ENCODE data around the gene GPR156. TPM values are rescaled to one million over a fixed set of nuclear protein-coding genes. Genes with fewer than 3 reads are reported as not detected.

The GPR156 gene
- total RNA-seq, 2 experiments from 2014 or later: not detected

- Mint-ChIP-seq H3K27me3 (ENCODE audit: low read depth) (peaks cover 10% of the 10 kb centered on the region), H3K4me1 (ENCODE audit: low read depth) (no peaks in the 10 kb centered on the region), H3K27ac (no peak overlapping the region), H3K4me3 (no peak overlapping the region), H3K36me3 (ENCODE audit: low read depth) (no peaks in the 10 kb centered on the region), H3K9me3 (ENCODE audit: insufficient read depth) (no peaks in the 10 kb centered on the region)
- DNase-seq (no peak), ATAC-seq (no peak)
- ChIA-PET POLR2A (no interaction called here), CTCF (no interaction called here)
Observed at GRCh38 chr3:120212505-120212904, 72.5 kb downstream of the GPR156 start.

GRCh38 chr3:120209425-120209824 is 75.6 kb downstream of the GPR156 start:
- Mint-ChIP-seq H3K27me3 (ENCODE audit: low read depth) (peaks cover 10% of the 10 kb centered on the region), H3K36me3 (ENCODE audit: low read depth) (no peaks in the 10 kb centered on the region), H3K4me3 (no peak overlapping the region), H3K27ac (no peak overlapping the region), H3K4me1 (ENCODE audit: low read depth) (no peaks in the 10 kb centered on the region), H3K9me3 (ENCODE audit: insufficient read depth) (no peaks in the 10 kb centered on the region)
- no peak for ATAC-seq
- DNase-seq: no peak
- POLR2A ChIA-PET: no interaction called here
- CTCF ChIA-PET: no interaction called here

GRCh38 chr3:120204338-120204737 is 80.7 kb downstream of the GPR156 start:
- H3K27me3 Mint-ChIP-seq (ENCODE audit: low read depth): no peaks in the 10 kb centered on the region
- POLR2A ChIA-PET: no interaction called here
- no peaks in the 10 kb centered on the region for H3K4me1 Mint-ChIP-seq (ENCODE audit: low read depth)
- H3K9me3 Mint-ChIP-seq (ENCODE audit: insufficient read depth): no peaks in the 10 kb centered on the region
- ATAC-seq (no peak), DNase-seq (no peak)
- H3K4me3 Mint-ChIP-seq: no peak overlapping the region
- no peak overlapping the region for H3K27ac Mint-ChIP-seq
- CTCF ChIA-PET: no interaction called here
- no peaks in the 10 kb centered on the region for H3K36me3 Mint-ChIP-seq (ENCODE audit: low read depth)

- CTCF ChIA-PET: no interaction called here
- Mint-ChIP-seq H3K4me1 (ENCODE audit: low read depth) (no peaks in the 10 kb centered on the region), H3K27ac (no peak overlapping the region), H3K36me3 (ENCODE audit: low read depth) (no peaks in the 10 kb centered on the region), H3K27me3 (ENCODE audit: low read depth) (no peaks in the 10 kb centered on the region), H3K4me3 (no peak overlapping the region), H3K9me3 (ENCODE audit: insufficient read depth) (no peaks in the 10 kb centered on the region)
- POLR2A ChIA-PET: no interaction called here
- DNase-seq (no peak), ATAC-seq (no peak)
Observed at GRCh38 chr3:120203621-120204020, 81.4 kb downstream of the GPR156 start.

GRCh38 chr3:120203016-120203415 is 82.0 kb downstream of the GPR156 start:
- ChIA-PET CTCF (no interaction called here), POLR2A (no interaction called here)
- ATAC-seq (no peak), DNase-seq (no peak)
- Mint-ChIP-seq H3K36me3 (ENCODE audit: low read depth) (no peaks in the 10 kb centered on the region), H3K27me3 (ENCODE audit: low read depth) (no peaks in the 10 kb centered on the region), H3K4me1 (ENCODE audit: low read depth) (no peaks in the 10 kb centered on the region), H3K9me3 (ENCODE audit: insufficient read depth) (no peaks in the 10 kb centered on the region), H3K27ac (no peak overlapping the region), H3K4me3 (no peak overlapping the region)

- no peaks in the 10 kb centered on the region for H3K4me1 Mint-ChIP-seq (ENCODE audit: low read depth)
- no peaks in the 10 kb centered on the region for H3K9me3 Mint-ChIP-seq (ENCODE audit: insufficient read depth)
- no peaks in the 10 kb centered on the region for H3K36me3 Mint-ChIP-seq (ENCODE audit: low read depth)
- H3K4me3 Mint-ChIP-seq: no peak overlapping the region
- ChIA-PET CTCF (no interaction called here), POLR2A (no interaction called here)
- ATAC-seq (no peak), DNase-seq (no peak)
- no peaks in the 10 kb centered on the region for H3K27me3 Mint-ChIP-seq (ENCODE audit: low read depth)
- H3K27ac Mint-ChIP-seq: no peak overlapping the region
Observed at GRCh38 chr3:120202363-120202762, 82.7 kb downstream of the GPR156 start.

- CTCF ChIA-PET: interaction anchor here (1.2 kb wide), 1 partner anchor 216 kb away, joined by 4 read pairs; no protein-coding TSS in a partner anchor
- no peak for ATAC-seq
Observed at GRCh38 chr3:120200493-120201235, 84.4 kb downstream of the GPR156 start.

GRCh38 chr3:120198305-120198878 is 86.6 kb downstream of the GPR156 start:
- DNase-seq (no peak), ATAC-seq (no peak)
- H3K27ac Mint-ChIP-seq: no peak overlapping the region
- no peaks in the 10 kb centered on the region for H3K9me3 Mint-ChIP-seq (ENCODE audit: insufficient read depth)
- H3K27me3 Mint-ChIP-seq (ENCODE audit: low read depth): no peaks in the 10 kb centered on the region
- POLR2A ChIA-PET: no interaction called here
- CTCF ChIA-PET: interaction anchor here (2.0 to 2.6 kb wide), 2 partner anchors 219 to 307 kb away, joined by 5 to 10 read pairs; no protein-coding TSS in a partner anchor
- H3K4me3 Mint-ChIP-seq: no peak overlapping the region
- no peaks in the 10 kb centered on the region for H3K4me1 Mint-ChIP-seq (ENCODE audit: low read depth)
- H3K36me3 Mint-ChIP-seq (ENCODE audit: low read depth): no peaks in the 10 kb centered on the region

More at GRCh38 chr3:120200493-120201235, 84.4 kb downstream of the GPR156 start:
- H3K4me1 Mint-ChIP-seq (ENCODE audit: low read depth): no peaks in the 10 kb centered on the region
- no peak overlapping the region for H3K4me3 Mint-ChIP-seq
- POLR2A ChIA-PET: no interaction called here
- no peak for DNase-seq
- no peaks in the 10 kb centered on the region for H3K27me3 Mint-ChIP-seq (ENCODE audit: low read depth)
- H3K27ac Mint-ChIP-seq: no peak overlapping the region
- no peaks in the 10 kb centered on the region for H3K36me3 Mint-ChIP-seq (ENCODE audit: low read depth)
- H3K9me3 Mint-ChIP-seq (ENCODE audit: insufficient read depth): no peaks in the 10 kb centered on the region

GRCh38 chr3:120196812-120197211 is 88.2 kb downstream of the GPR156 start:
- Mint-ChIP-seq H3K4me1 (ENCODE audit: low read depth) (no peaks in the 10 kb centered on the region), H3K27ac (no peak overlapping the region), H3K36me3 (ENCODE audit: low read depth) (no peaks in the 10 kb centered on the region), H3K4me3 (no peak overlapping the region), H3K9me3 (ENCODE audit: insufficient read depth) (no peaks in the 10 kb centered on the region), H3K27me3 (ENCODE audit: low read depth) (peaks cover 2% of the 10 kb centered on the region)
- CTCF ChIA-PET: interaction anchor here (2.0 to 2.6 kb wide), 2 partner anchors 221 to 305 kb away, joined by 5 to 10 read pairs; no protein-coding TSS in a partner anchor
- DNase-seq (no peak), ATAC-seq (no peak)
- POLR2A ChIA-PET: no interaction called here

GRCh38 chr3:120196333-120196732 is 88.7 kb downstream of the GPR156 start:
- Mint-ChIP-seq H3K36me3 (ENCODE audit: low read depth) (no peaks in the 10 kb centered on the region), H3K4me1 (ENCODE audit: low read depth) (no peaks in the 10 kb centered on the region), H3K9me3 (ENCODE audit: insufficient read depth) (no peaks in the 10 kb centered on the region), H3K27ac (no peak overlapping the region), H3K4me3 (no peak overlapping the region), H3K27me3 (ENCODE audit: low read depth) (peaks cover 3% of the 10 kb centered on the region)
- POLR2A ChIA-PET: no interaction called here
- DNase-seq: no peak
- no peak for ATAC-seq
- CTCF ChIA-PET: no interaction called here

GRCh38 chr3:120193554-120193953 is 91.5 kb downstream of the GPR156 start:
- Mint-ChIP-seq H3K4me1 (ENCODE audit: low read depth) (no peaks in the 10 kb centered on the region), H3K27me3 (ENCODE audit: low read depth) (peaks cover 3% of the 10 kb centered on the region), H3K4me3 (no peak overlapping the region), H3K27ac (no peak overlapping the region), H3K36me3 (ENCODE audit: low read depth) (no peaks in the 10 kb centered on the region), H3K9me3 (ENCODE audit: insufficient read depth) (no peaks in the 10 kb centered on the region)
- POLR2A ChIA-PET: no interaction called here
- no peak for ATAC-seq
- CTCF ChIA-PET: no interaction called here
- no peak for DNase-seq

- Mint-ChIP-seq H3K36me3 (ENCODE audit: low read depth) (no peaks in the 10 kb centered on the region), H3K27ac (no peak overlapping the region), H3K4me3 (no peak overlapping the region), H3K9me3 (ENCODE audit: insufficient read depth) (no peaks in the 10 kb centered on the region), H3K4me1 (ENCODE audit: low read depth) (no peaks in the 10 kb centered on the region), H3K27me3 (ENCODE audit: low read depth) (peaks cover 3% of the 10 kb centered on the region)
- POLR2A ChIA-PET: no interaction called here
- DNase-seq: no peak
- no peak for ATAC-seq
- CTCF ChIA-PET: no interaction called here
Observed at GRCh38 chr3:120192579-120192978, 92.4 kb downstream of the GPR156 start.

- Mint-ChIP-seq H3K4me3 (no peak overlapping the region), H3K27ac (no peak overlapping the region), H3K4me1 (ENCODE audit: low read depth) (no peaks in the 10 kb centered on the region), H3K9me3 (ENCODE audit: insufficient read depth) (no peaks in the 10 kb centered on the region), H3K27me3 (ENCODE audit: low read depth) (peaks cover 3% of the 10 kb centered on the region), H3K36me3 (ENCODE audit: low read depth) (no peaks in the 10 kb centered on the region)
- ATAC-seq (no peak), DNase-seq (no peak)
- ChIA-PET CTCF (no interaction called here), POLR2A (no interaction called here)
Observed at GRCh38 chr3:120192159-120192558, 92.9 kb downstream of the GPR156 start.

All from activated CD8-positive, alpha-beta T cell treated with anti-CD3 and anti-CD28 coated beads, Interleukin-2, amount 10 ng/mL, durations not matched to agents 7 days and 5 days (primary cell).